ENCODE measurements around the gene ARID1B. TPM values are rescaled to one million over a fixed set of nuclear protein-coding genes. Genes with fewer than 3 reads are reported as not detected.

The ARID1B gene
- total RNA-seq, 1 donor from 2014 or later, result 75.4 TPM

DNA sequence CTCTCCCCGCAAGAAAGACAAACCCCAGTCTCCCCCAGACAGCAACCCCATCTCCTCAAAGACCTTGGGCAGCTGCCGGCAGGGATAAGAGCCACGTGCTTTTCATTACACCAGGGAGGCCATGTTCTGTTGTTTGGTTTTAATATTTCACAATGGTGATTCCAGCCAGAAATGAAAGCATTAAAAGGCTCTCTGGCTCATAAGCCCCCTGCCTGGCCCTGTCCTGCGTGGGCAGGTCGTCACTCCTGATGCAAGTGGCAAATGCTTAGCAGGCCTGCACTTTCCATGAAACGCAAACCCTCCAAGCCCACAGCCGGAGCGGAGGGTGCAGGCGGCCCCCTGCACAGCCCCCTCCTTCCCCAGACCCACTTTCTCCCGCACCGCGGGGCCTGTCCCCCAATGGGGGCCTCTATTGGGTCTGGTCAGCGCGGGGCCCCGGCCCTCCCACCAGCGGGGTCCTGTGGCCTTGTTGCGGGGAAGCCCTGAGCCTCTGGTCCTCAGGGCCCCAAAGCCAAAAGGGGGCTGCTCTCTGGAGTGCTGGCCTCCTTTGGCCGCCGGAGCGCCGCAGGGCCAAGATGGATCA is 469.0 kb downstream of the ARID1B start:
- Histone ChIP-seq H3K4me1 (ENCODE audit: insufficient read depth, low read length) (no peaks in the 10 kb centered on the region), H3K79me2 (ENCODE audit: insufficient read depth, low read length) (no peaks in the 10 kb centered on the region), H3K27ac (ENCODE audit: low read depth, low read length) (no peak overlapping the region), H3K4me3 (ENCODE audit: insufficient read depth, low read depth, low read length) (no peak overlapping the region), H2AFZ (ENCODE audit: low read depth, low read length) (no peak overlapping the region), H3K36me3 (ENCODE audit: insufficient read depth, low read length) (no peaks in the 10 kb centered on the region), H3K27me3 (ENCODE audit: insufficient read depth, low read length) (peaks cover 2% of the 10 kb centered on the region), H4K20me1 (ENCODE audit: insufficient read depth, low read length) (no peaks in the 10 kb centered on the region), H3K9me3 (ENCODE audit: insufficient read depth, low read depth, low read length) (peaks cover 7% of the 10 kb centered on the region), H3K4me2 (ENCODE audit: low read length) (no peak overlapping the region), H3K9ac (ENCODE audit: low read length) (no peak overlapping the region)
- Mint-ChIP-seq H3K27me3 (ENCODE audit: low read depth, unreplicated experiment) (peaks cover 34% of the 10 kb centered on the region), H3K9me3 (ENCODE audit: unreplicated experiment) (peaks cover 14% of the 10 kb centered on the region), H3K36me3 (ENCODE audit: low read depth, unreplicated experiment) (peaks cover 4% of the 10 kb centered on the region), H3K4me1 (ENCODE audit: low read depth, unreplicated experiment) (no peaks in the 10 kb centered on the region), H3K4me3 (ENCODE audit: unreplicated experiment) (no peak overlapping the region), H3K27ac (ENCODE audit: unreplicated experiment) (no peak overlapping the region)
- TF ChIP-seq EZH2 (IDR thresholded peaks at IDR 0.05; ENCODE audit: insufficient read depth, low read length), result no peak
- TF ChIP-seq, protein P1, sequence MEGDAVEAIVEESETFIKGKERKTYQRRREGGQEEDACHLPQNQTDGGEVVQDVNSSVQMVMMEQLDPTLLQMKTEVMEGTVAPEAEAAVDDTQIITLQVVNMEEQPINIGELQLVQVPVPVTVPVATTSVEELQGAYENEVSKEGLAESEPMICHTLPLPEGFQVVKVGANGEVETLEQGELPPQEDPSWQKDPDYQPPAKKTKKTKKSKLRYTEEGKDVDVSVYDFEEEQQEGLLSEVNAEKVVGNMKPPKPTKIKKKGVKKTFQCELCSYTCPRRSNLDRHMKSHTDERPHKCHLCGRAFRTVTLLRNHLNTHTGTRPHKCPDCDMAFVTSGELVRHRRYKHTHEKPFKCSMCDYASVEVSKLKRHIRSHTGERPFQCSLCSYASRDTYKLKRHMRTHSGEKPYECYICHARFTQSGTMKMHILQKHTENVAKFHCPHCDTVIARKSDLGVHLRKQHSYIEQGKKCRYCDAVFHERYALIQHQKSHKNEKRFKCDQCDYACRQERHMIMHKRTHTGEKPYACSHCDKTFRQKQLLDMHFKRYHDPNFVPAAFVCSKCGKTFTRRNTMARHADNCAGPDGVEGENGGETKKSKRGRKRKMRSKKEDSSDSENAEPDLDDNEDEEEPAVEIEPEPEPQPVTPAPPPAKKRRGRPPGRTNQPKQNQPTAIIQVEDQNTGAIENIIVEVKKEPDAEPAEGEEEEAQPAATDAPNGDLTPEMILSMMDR (IDR thresholded peaks at IDR 0.05; ENCODE audit: insufficient read depth, low read depth, low read length), result no peak
- FAIRE-seq (no peak), DNase-seq (ENCODE audit: low read depth) (no peak)

DNA sequence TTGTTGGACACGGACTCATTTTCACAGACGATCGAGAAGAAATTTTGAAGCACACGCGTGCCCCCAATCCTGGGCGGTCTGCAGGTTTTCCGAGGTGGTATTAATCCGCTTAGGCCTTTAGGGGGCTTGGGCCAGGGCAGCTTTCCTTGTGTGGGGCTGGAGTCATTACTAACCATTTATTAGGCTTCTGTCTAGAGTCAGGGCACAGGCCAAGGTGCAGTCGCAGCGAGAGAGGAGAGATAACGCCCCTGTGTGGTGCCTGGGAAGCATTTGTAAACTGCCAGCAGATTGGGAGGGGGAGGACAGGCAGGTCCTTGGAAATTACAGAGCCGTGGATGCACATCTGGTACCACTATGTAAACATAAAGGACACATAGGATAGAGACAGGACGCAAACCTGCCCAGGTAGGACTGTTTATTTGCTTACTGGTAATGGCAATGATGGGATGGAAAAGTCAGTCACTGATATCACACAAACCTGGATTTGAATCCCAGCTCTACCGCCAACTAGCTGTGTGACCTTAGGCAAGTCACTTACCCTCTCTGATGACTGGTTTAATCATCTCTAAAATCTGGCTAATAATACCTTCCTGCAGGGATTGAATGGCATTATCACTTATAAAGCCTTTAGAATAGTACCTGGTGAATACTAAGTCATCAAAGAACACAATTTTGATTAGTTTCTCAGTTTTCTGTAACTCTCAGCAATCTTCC is 469.8 kb downstream of the ARID1B start:
- Histone ChIP-seq H3K4me2 (ENCODE audit: low read length) (no peak overlapping the region), H3K9me3 (ENCODE audit: insufficient read depth, low read depth, low read length) (peaks cover 7% of the 10 kb centered on the region), H3K79me2 (ENCODE audit: insufficient read depth, low read length) (no peaks in the 10 kb centered on the region), H3K36me3 (ENCODE audit: insufficient read depth, low read length) (no peaks in the 10 kb centered on the region), H3K27ac (ENCODE audit: low read depth, low read length) (no peak overlapping the region), H3K27me3 (ENCODE audit: insufficient read depth, low read length) (peaks cover 3% of the 10 kb centered on the region), H3K9ac (ENCODE audit: low read length) (no peak overlapping the region), H4K20me1 (ENCODE audit: insufficient read depth, low read length) (no peaks in the 10 kb centered on the region), H3K4me3 (ENCODE audit: insufficient read depth, low read depth, low read length) (no peak overlapping the region), H3K4me1 (ENCODE audit: insufficient read depth, low read length) (no peaks in the 10 kb centered on the region), H2AFZ (ENCODE audit: low read depth, low read length) (no peak overlapping the region)
- TF ChIP-seq, protein P1 (IDR thresholded peaks at IDR 0.05; ENCODE audit: insufficient read depth, low read depth, low read length), result no peak
- no peak for TF ChIP-seq EZH2 (IDR thresholded peaks at IDR 0.05; ENCODE audit: insufficient read depth, low read length)
- peaks cover 40% of the 10 kb centered on the region for H3K27me3 Mint-ChIP-seq (ENCODE audit: low read depth, unreplicated experiment)
- H3K4me3 Mint-ChIP-seq (ENCODE audit: unreplicated experiment), result no peak overlapping the region
- peaks cover 14% of the 10 kb centered on the region for H3K9me3 Mint-ChIP-seq (ENCODE audit: unreplicated experiment)
- FAIRE-seq (no peak), DNase-seq (ENCODE audit: low read depth) (no peak)
- no peaks in the 10 kb centered on the region for H3K4me1 Mint-ChIP-seq (ENCODE audit: low read depth, unreplicated experiment)
- peaks cover 2% of the 10 kb centered on the region for H3K36me3 Mint-ChIP-seq (ENCODE audit: low read depth, unreplicated experiment)
- no peak overlapping the region for H3K27ac Mint-ChIP-seq (ENCODE audit: unreplicated experiment)

DNA sequence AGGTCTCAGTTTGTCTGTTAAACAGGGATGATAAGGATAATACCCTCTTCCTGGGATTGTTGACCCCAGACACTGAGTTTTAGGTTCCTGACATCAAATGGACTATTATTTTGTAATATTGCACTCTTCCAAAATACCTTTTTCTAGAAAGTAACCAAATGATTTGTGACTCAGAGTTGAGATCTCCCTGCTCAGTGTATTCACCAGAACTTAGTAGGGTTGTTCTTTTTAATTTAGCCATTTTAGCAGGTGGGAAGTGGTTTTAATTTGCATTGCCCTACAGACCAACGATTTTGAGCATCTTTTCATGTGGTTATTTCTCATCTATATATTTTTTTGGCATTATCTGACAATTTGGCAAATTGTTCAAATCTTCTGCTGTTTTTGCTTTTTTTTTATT is 471.1 kb downstream of the ARID1B start:
- no peak overlapping the region for H3K4me3 Mint-ChIP-seq (ENCODE audit: unreplicated experiment)
- Histone ChIP-seq H3K4me2 (ENCODE audit: low read length) (no peak overlapping the region), H3K36me3 (ENCODE audit: insufficient read depth, low read length) (no peaks in the 10 kb centered on the region), H3K27ac (ENCODE audit: low read depth, low read length) (no peak overlapping the region), H2AFZ (ENCODE audit: low read depth, low read length) (no peak overlapping the region), H3K9me3 (ENCODE audit: insufficient read depth, low read depth, low read length) (peaks cover 7% of the 10 kb centered on the region), H4K20me1 (ENCODE audit: insufficient read depth, low read length) (no peaks in the 10 kb centered on the region), H3K27me3 (ENCODE audit: insufficient read depth, low read length) (peaks cover 7% of the 10 kb centered on the region), H3K79me2 (ENCODE audit: insufficient read depth, low read length) (no peaks in the 10 kb centered on the region), H3K4me1 (ENCODE audit: insufficient read depth, low read length) (no peaks in the 10 kb centered on the region), H3K4me3 (ENCODE audit: insufficient read depth, low read depth, low read length) (no peak overlapping the region), H3K9ac (ENCODE audit: low read length) (no peak overlapping the region)
- no peak for DNase-seq (ENCODE audit: low read depth)
- no peak overlapping the region for H3K27ac Mint-ChIP-seq (ENCODE audit: unreplicated experiment)
- H3K4me1 Mint-ChIP-seq (ENCODE audit: low read depth, unreplicated experiment), result no peaks in the 10 kb centered on the region
- no peak for FAIRE-seq
- no peaks in the 10 kb centered on the region for H3K36me3 Mint-ChIP-seq (ENCODE audit: low read depth, unreplicated experiment)
- peaks cover 9% of the 10 kb centered on the region for H3K9me3 Mint-ChIP-seq (ENCODE audit: unreplicated experiment)
- H3K27me3 Mint-ChIP-seq (ENCODE audit: low read depth, unreplicated experiment), result peaks cover 38% of the 10 kb centered on the region
- no peak for TF ChIP-seq EZH2 (IDR thresholded peaks at IDR 0.05; ENCODE audit: insufficient read depth, low read length)

Data from astrocyte (in vitro differentiated cells and primary cell).